ENCODE results near the gene FREM2.

The FREM2 gene

DNA sequence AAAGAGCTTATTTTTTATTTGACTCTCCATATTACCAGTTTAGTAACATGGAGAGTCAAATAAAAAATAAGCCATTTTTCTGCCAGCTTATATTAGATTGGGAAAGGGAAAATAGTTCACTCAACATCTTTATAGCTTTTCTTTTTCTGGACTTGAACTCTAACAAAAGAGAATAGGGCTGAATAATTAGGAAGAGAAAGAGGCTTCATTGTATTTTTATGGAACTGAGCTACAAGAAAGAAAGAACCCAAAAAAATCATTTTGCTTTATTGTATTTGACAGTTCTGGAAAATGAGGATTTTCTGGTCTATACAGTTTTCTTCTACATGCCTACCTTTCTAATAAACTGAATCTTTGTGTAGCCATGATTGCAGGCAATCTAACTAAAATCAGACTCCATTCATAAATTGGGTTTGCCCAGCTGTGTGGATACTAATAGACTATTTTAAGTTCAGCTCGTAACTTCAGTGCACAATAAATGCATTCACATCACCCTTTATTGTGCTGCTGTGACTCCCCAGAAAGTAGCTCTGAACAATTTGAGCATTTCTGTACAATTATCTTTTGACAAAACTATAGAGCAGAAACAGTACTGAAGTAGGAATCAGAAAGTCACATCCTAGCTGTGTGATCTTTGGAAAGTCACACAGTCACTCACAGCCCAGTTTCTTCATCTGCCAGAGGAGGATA lies 188.5 kb downstream of the FREM2 start:
- DNase-seq (ENCODE audit: low spot score) = no peak

DNA sequence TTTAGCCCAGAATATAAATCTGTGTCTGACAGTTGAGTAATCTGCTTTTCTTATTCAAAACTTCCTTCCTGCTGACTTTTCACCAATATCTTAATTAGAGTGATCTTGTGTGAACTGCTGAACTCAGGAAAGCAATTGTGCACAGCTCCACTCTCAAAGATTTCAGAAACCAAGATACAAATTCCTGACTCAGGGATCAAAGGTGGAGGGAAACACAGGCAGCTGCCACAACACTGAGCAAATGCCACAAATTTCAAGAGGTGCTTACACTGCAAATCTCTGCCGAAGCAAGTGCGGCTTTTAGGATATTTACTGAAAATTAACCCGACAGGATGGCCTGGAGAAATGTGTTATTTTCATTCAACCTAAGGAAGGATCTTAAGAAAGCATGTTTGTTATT lies 192.4 kb downstream of the FREM2 start:
- no peak overlapping the region for H3K4me3 ChIP-seq
- H3K27ac ChIP-seq = no peak overlapping the region
- DNase-seq (ENCODE audit: low spot score) = no peak
- TF ChIP-seq, protein P1, sequence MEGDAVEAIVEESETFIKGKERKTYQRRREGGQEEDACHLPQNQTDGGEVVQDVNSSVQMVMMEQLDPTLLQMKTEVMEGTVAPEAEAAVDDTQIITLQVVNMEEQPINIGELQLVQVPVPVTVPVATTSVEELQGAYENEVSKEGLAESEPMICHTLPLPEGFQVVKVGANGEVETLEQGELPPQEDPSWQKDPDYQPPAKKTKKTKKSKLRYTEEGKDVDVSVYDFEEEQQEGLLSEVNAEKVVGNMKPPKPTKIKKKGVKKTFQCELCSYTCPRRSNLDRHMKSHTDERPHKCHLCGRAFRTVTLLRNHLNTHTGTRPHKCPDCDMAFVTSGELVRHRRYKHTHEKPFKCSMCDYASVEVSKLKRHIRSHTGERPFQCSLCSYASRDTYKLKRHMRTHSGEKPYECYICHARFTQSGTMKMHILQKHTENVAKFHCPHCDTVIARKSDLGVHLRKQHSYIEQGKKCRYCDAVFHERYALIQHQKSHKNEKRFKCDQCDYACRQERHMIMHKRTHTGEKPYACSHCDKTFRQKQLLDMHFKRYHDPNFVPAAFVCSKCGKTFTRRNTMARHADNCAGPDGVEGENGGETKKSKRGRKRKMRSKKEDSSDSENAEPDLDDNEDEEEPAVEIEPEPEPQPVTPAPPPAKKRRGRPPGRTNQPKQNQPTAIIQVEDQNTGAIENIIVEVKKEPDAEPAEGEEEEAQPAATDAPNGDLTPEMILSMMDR (IDR thresholded peaks at IDR 0.05) = no peak

More for the DNA sequence above, 188.5 kb downstream of the FREM2 start:
- Histone ChIP-seq H3K27ac (no peak overlapping the region), H3K4me3 (no peak overlapping the region)
- TF ChIP-seq, protein P1 (IDR thresholded peaks at IDR 0.05) = no peak

DNA sequence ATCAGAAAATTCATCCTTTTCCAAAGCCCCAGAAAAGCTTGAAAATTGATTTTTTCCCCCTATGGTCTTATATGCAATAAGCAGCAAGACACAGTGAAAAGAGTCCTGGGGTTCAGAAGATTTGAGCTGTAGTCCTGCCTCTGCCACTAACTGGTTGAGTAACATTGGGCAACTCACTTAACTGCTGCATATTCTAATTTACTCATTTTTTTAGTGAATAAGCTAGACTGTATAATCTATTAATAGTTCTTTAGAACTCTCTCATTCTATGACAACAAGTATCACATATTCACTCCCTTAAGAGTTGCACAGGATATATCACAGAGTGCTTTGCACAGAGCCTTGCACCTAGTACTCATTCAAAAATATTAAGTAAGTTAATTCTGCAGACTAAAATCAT lies 192.9 kb downstream of the FREM2 start:
- no peak overlapping the region for H3K4me3 ChIP-seq
- DNase-seq (ENCODE audit: low spot score) = no peak
- no peak overlapping the region for H3K27ac ChIP-seq
- TF ChIP-seq, protein P1 (IDR thresholded peaks at IDR 0.05) = no peak

- Histone ChIP-seq H3K27ac (no peak overlapping the region), H3K4me3 (no peak overlapping the region)
- TF ChIP-seq, protein P1 (IDR thresholded peaks at IDR 0.05) = no peak
- no peak for DNase-seq (ENCODE audit: low spot score)
Observed at GRCh38 chr13:38880397-38880796, 193.5 kb downstream of the FREM2 start.

DNA sequence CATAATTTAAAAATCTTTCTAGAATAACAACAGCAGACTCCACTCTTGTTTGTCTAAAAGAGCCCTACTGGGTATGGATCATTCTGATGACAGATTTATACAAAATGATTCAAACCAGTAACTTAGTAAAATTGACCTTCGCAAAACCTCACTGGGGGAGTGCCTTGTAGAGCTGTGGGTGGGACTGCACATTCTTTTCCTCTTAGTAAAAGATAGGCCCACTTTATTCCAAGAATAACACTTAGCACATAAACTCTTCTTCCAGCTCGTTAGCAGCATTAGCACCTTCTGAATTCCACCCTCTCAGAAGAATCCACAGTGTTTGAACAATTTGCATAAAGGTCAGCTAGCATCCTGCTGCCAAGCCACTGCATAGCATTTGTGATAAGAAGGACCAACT lies 196.9 kb downstream of the FREM2 start:
- Histone ChIP-seq H3K4me3 (no peak overlapping the region), H3K27ac (no peak overlapping the region)
- no peak for DNase-seq (ENCODE audit: low spot score)
- TF ChIP-seq, protein P1 (IDR thresholded peaks at IDR 0.05) = no peak

GRCh38 chr13:38888309-38888708 lies 201.4 kb downstream of the FREM2 start:
- Histone ChIP-seq H3K27ac (no peak overlapping the region), H3K4me3 (no peak overlapping the region)
- TF ChIP-seq, protein P1 (IDR thresholded peaks at IDR 0.05) = no peak
- no peak for DNase-seq (ENCODE audit: low spot score)

GRCh38 chr13:38895075-38895474 lies 208.2 kb downstream of the FREM2 start:
- DNase-seq (ENCODE audit: low spot score) = no peak
- no peak overlapping the region for H3K27ac ChIP-seq
- TF ChIP-seq, protein P1 (IDR thresholded peaks at IDR 0.05) = no peak
- no peak overlapping the region for H3K4me3 ChIP-seq

All from coronary artery (tissue), 2 donors.